ENCODE results near the gene SLC16A10.

The SLC16A10 gene

GRCh38 chr6:111087106-111087835, at the start of gene SLC16A10:
Gene SLC16A10 (plus strand): TSS chr6:111087503. CDS start chr6:111087753, 250 bp downstream.
- peak; percentile 82 for DNase-seq (ENCODE audit: low read depth)
- H3K4me3 ChIP-seq (ENCODE audit: low read depth, low read length) = peak within 1 kb of the TSS; percentile 80

GRCh38 chr6:111038534-111039252, 48.6 kb upstream of the SLC16A10 start:
- peak; percentile 67 for DNase-seq (ENCODE audit: low read depth)
- TF ChIP-seq CTCF (IDR thresholded peaks at IDR 0.05; ENCODE audit: insufficient read depth, low read depth, low read length, missing control alignments) = no peak
- no peak overlapping the region for H3K4me3 ChIP-seq (ENCODE audit: low read depth, low read length)

More at GRCh38 chr6:111087106-111087835, at the start of gene SLC16A10:
- no peak for TF ChIP-seq CTCF (IDR thresholded peaks at IDR 0.05; ENCODE audit: insufficient read depth, low read depth, low read length, missing control alignments)

GRCh38 chr6:111041917-111042316, 45.4 kb upstream of the SLC16A10 start:
- H3K4me3 ChIP-seq (ENCODE audit: low read depth, low read length) = no peak overlapping the region
- TF ChIP-seq CTCF (IDR thresholded peaks at IDR 0.05; ENCODE audit: insufficient read depth, low read depth, low read length, missing control alignments) = no peak
- DNase-seq (ENCODE audit: low read depth) = no peak

- no peak for TF ChIP-seq CTCF (IDR thresholded peaks at IDR 0.05; ENCODE audit: insufficient read depth, low read depth, low read length, missing control alignments)
- DNase-seq (ENCODE audit: low read depth) = no peak
- H3K4me3 ChIP-seq (ENCODE audit: low read depth, low read length) = no peak overlapping the region
Observed at GRCh38 chr6:111047244-111047643, 40.1 kb upstream of the SLC16A10 start.

- H3K4me3 ChIP-seq (ENCODE audit: low read depth, low read length) = no peak overlapping the region
- no peak for DNase-seq (ENCODE audit: low read depth)
- no peak for TF ChIP-seq CTCF (IDR thresholded peaks at IDR 0.05; ENCODE audit: insufficient read depth, low read depth, low read length, missing control alignments)
Observed at GRCh38 chr6:111050261-111051023, 36.9 kb upstream of the SLC16A10 start.

GRCh38 chr6:111052171-111052570, 35.1 kb upstream of the SLC16A10 start:
- no peak overlapping the region for H3K4me3 ChIP-seq (ENCODE audit: low read depth, low read length)
- TF ChIP-seq CTCF (IDR thresholded peaks at IDR 0.05; ENCODE audit: insufficient read depth, low read depth, low read length, missing control alignments) = no peak
- DNase-seq (ENCODE audit: low read depth) = no peak
